Tibial nerve (tissue), 4 donors: ENCODE data around the gene IFTAP.

ENCODE experiments used
- CTCF ChIP-seq, 5 experiments: fragments of 200-600 bp in 3 of 5; fragments of 450-650 bp in 2 of 5; sonication (generic) in 3 of 5; IDR thresholded peaks; one replicate each; pipeline ENCODE4 v1.5.1; 2016 to 2019; ENCODE audit warnings: antibody characterized with exemption in 5 of 5, mild to moderate bottlenecking in 3 of 5, moderate library complexity in 2 of 5
- EP300 ChIP-seq, 2 donors: sonication (generic); formaldehyde crosslinking; IDR thresholded peaks; one replicate each; pipeline ENCODE4 v1.6.1; 2017; ENCODE audit warnings: antibody characterized with exemption in 2 of 2, mild to moderate bottlenecking in 1 of 2
- POLR2A ChIP-seq, 2 donors: fragments of 450-650 bp; IDR thresholded peaks; one replicate each; pipeline ENCODE4 v1.6.1; 2017; ENCODE audit warnings: antibody characterized with exemption in 2 of 2, mild to moderate bottlenecking in 2 of 2, moderate library complexity in 2 of 2

GRCh38 chr11:36638556-36638955 is 44.3 kb downstream of the IFTAP start:
- TF ChIP-seq POLR2A (IDR thresholded peaks at IDR 0.05) (no peak), CTCF (IDR thresholded peaks at IDR 0.05) (no peak), EP300 (IDR thresholded peaks at IDR 0.05) (no peak)
